IPS-NIHi7 (cell line): Measurements from ENCODE around the gene ELMOD1.
A peak's percentile ranks its signal among the peaks of the same experiment; 100 is the strongest.
"Not testable (repeated sequence)": the region's sequence is repeated elsewhere in the genome, so short reads cannot be mapped to it uniquely, and the experiment has no call there.

Experiments
- DNase-seq: peaks from one replicate; pipeline ENCODE4 v3.0.0; 2012; ENCODE audit warnings: mixed read lengths; ENCODE audit errors: extremely low spot score

The ELMOD1 gene

DNA sequence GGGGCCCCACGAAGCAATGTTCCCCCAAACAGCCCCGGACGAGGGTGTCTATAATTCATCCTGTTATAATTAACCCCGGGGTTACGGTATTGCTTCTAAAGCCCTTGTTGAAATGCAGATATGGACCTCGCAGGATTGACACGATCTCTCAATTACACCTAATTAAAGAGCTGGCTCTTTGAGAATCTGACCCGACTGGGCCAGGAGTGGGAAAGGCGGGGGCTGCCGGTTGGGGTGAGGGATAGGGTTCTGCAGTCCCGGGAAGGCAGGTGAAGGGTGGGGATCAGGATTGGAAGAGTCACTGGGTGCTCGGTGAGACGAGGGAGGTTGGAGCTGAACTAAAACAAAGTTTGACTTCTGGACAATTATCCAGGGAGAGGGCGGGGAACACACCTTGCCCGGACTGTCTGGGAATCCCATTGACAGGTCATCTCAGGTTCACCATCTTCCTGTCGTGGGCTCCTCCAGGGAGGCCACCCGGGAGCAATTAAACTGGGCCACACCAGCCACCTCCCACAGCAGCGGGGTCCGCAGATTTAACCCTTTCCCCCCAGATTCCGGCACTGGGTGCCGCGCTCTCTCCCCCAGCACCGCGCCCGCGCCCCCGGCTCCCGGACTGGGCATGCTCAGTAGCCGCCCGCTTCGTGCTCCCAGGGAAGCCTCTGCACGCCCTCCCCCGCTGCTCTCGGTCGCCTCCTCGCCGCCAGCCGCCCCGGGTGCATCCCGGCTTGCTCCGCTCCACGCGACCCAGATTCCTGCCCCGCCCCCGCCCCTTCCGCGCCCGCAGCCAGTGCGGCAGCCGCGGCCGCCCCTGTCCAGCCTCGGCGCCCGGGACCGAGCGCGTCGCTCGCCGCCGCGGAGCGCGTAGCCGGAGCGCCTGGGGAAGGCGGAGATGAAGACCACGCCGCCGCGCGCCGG is at the start of gene ELMOD1:
ELMOD1 (plus strand) TSS at position 688 of the 918 bp plus-strand sequence. CDS start 27,043 bp downstream, outside the sequence.
- DNase-seq: peak; percentile 79

DNA sequence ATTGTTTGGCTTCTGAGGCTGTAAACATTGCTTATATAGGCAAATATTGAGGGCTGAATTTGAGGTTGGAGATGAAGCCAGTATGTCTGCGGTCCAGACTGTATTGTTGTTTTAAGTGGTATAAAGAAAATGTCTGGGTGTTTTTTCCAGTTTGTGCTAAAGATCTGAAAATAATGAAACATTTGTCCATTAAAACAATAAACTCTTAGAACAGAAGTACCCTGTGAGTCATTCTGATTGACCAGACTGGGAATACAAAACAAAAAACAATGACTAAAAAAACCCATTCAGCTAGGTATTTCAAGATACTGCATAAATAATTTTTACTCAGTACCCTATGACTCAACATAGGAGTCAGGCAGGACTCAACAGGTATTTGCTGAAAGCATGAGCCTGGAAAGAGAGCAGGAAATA is 45.8 kb upstream of the ELMOD1 start:
- DNase-seq: no peak

DNA sequence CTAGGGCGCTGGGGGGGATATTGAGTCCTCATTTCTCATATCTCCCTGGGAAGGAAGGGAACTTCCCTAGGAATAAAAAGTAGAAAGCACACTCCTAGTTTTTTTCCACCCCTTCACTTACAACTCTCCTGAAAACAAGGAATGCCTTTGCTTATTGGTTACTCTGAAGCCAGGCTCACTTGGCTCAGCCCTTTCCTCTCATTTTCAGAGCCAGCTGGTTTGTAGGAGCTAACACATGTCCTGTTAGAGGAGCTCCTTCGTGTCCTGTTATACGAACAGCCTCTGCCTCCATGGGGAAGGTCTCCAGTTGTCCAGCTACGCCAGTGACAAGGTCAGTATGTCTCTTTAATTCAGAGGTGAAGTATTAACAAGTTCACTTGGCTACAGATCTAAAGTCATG is 43.0 kb upstream of the ELMOD1 start:
- no peak for DNase-seq

DNA sequence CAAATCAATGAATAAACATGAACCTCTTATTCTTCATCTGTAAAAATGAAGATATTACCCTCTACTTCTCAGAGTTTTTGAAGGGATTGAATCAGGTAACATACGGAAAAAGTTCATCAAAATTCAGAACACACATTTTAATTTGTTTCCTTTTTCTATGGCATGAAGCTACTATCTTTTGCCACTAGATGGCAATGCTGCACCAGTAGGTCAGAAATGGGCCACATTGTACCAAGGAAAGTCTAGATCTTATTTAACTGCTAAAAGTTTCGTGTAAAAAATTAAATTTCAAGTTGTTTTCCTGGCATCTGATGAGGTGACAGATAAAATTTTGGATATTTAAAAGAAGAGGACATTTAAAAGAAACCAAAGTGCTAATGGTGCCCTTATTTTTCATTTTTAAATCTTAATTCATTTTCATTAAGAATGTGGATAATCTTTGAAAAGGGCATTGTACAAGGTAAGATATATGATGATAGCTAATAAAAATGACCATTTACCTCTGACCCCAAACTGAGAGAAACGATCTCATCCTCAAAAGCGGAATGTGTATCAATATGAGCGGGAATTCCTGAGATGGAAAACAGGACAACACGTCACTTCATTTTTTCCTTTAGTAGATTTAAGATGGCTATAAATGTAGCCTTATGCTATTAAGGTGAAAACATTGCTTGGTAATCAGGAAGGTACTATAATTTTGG is 41.5 kb upstream of the ELMOD1 start:
- DNase-seq: peak; percentile 31

DNA sequence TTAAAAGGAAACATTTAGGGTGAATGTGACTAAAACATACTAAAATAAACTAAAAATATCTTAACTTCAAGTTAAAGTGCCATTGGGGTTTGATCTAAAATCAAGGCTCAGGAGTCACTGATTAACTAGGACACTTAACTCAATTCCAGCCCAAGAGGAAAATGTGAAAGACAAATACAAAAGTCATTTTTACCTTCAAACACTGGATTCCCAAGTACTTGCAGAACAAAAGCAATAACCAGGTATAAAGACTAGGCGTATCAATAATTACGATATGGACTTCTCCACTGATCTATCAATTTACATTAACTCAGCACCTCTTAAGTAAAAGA is 41.0 kb upstream of the ELMOD1 start:
- DNase-seq: no peak

DNA sequence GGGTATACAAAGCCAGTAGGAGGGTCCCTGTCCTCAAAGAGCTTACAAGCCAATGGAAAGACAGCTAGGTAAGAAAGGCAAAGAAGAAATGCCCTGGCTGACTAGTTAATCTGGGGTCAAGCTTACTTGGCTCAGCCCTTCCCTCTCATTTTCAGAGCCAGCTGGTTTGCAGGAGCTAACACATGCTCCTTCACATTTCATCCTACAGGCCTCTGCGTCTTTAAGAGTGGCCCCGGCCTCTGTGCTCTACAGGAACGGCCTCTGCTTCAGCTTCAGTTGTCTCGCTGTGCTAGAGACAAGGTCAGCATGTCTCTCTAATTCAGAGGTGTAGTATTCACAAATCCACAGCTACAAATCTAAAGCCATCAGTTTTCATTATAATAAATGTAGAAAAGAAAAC is 40.6 kb upstream of the ELMOD1 start:
- DNase-seq: no peak

DNA sequence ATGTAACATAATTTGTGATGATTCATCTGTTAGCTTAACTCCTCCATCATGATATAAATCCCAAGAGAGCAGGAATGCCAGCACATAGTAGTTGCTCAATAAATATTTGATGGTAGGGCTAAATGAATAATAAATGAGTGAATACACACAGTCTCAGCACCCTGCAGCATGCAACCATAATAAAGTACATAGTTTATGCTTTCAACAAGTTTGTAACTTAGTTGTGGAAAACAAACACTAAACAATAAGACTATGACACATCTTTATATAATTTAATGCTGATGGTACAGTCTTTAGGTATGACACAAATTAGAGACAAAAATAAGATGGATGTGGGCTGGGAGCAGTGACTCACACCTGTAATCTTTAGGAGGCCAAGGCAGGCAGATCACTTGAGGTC is 29.3 kb upstream of the ELMOD1 start:
- DNase-seq: no peak

DNA sequence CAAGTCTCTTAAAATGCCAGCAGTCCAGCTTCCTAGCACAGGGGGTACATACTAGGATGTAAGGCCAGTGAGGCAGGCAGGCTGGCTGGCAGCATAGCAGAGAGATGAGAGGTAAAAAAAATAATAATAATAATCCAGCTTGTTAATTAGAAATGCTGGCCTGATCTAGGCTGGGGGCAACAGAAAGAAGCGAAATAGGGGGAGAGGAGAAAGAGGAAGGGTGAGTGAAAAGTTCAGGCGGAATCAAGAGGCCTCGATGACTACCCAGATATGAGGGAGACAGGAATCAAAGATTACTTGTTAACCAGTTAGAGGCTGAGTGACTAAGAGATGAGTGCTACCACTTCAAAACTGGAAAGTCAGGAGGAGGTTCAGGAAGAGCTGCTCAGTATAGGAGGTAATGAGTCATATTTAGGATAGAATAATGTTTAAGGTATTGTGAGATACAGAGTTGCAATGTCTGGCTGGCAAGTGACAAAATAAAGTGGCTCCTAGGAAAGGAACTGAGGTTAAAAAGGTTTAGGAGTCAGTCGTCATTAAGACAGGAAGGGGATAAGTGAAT is 28.2 kb upstream of the ELMOD1 start:
- no peak for DNase-seq

DNA sequence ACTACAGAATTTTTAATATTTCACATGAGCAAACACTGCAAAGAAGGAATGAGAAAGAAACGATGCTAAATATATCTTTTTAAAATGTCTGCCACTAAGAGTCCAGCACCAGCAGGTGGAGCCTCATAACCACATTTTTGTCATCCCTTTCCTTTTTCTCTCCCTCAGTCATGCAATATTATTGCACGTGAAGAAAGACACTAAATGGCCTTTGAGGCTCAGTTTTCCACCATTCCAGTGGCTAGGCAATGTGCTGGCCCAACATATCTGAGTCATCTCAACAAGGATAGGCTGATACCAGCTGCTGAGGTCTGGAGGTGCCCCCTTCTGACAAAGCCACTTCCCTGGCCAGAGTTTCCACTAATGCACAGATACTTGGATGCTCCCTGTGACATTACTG is 27.2 kb upstream of the ELMOD1 start:
- peak; percentile 16 for DNase-seq

DNA sequence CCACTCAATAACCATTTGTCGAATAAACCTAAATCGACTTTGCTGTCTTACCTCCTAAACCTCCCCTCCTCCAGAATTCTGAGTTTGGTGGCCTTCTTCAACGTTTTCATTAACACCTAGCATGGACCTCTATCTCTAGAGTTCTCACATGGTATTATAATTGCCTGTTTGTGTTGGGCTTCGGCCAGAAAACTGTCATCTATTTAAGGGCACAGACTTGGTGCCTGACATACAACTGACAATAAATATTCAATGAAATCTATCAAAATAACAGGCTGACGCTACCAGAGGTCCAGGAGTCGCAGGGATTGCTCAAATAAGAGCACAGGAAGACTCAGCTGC is 26.1 kb upstream of the ELMOD1 start:
- DNase-seq: no peak

DNA sequence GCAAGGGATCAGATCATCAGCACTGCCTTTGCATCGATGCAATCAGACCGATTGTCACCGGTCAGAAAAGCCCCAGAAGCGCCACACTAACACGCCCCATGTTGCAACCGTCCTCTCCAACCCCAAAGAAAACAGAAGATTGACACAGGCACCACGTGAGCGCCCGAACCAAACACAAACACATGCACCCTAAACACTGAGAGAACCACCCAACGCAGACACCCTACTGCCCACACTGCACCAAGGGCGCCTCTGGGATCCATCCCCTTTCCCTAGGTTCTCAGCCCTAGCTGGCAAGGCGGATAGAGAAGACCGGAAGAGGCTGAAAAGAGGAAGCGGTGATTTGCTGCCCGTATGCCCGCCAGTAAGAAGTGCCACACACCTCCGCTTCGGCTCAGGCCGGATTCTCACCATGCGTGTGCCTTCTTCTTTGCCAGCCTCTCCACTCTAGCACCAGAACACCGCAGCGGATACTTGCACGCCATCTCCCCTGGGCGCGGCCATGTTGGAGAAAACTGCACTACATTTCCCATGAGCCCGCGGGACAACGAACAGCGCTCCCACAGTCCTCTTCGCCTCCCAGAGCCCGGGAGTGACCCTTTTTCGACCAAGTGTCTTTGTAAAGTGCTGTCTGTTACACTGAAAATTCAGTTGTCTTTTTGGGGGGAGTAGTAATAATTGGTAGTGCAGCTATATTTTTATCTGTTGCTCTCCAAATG is 25.6 kb upstream of the ELMOD1 start, which contains the start of gene ALKBH8:
ALKBH8 (minus strand) TSS at position 517 of the 719 bp plus-strand sequence. CDS start 4,842 bp downstream, outside the sequence.
- DNase-seq: peak; percentile 76

DNA sequence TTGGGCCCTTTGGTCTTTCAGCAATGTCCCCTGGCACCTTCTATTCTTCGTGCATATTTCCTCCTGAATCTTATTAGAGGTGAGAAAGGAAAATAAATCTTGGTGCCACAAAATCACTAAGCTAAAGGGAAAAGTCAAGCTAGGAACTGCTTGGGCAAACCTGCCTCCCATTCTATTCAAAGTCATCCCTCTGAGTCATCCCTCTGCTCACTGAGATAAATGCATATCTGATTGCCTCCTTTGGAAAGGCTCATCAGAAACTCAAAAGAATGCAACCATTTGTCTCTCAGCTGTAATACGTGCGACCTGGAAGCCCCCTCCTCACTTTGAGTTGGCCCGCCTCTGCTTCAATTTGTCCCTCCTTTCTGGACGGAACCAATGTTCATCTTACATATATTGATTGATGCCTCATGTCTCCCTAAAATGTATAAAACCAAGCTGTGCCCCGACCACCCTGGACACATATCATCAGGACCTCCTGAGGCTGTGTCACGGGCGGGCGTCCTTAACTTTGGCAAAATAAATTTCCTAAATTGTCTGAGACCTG is 24.9 kb upstream of the ELMOD1 start:
- DNase-seq: not testable (repeated sequence)

DNA sequence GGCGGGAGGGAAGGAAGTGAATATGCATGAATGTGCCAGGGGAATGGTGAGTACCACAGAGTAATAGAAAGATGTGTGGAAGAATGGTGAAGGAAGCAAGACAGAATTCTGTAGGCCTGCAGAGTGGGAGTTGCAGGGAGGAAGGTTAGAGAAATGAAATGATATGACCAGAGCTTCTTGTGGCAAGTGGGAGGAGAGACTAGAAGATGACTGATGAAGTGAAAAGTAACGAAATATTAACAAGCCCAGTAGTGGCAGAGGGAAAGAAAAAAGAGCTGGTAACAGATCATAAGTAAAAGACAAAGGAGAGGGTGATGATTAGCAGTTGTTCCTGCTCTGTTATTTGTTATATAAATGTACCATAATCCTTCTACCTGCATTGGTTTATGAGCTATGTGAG is 24.4 kb upstream of the ELMOD1 start:
- no peak for DNase-seq

DNA sequence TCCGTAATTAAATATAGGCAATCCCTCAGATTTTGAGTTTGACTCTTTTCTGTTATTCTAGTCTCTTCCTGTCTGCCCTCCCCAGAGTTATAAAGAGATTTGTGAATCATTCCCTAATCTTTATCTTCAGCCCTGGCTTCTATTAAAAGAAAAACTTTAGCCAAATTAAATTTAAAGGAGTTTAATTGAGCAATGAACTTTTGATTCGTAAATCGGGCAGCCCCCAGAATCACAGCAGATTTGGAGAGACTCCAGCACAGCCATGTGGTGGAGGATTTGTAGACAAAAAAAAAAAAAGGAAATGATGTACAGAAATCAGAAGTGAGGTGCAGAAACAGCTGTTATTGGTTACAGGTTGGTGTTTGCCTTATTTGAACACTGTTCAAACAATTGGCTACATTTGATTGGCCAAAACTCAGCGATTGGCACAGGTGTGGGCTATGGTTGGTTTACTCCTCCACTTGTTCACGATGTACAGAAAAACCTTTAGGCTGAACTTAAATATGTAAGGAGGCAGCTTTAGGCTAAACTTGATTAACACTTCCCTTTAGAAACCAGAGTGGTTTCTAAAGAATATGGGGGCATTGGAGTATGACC is 23.1 kb upstream of the ELMOD1 start:
- DNase-seq: no peak

DNA sequence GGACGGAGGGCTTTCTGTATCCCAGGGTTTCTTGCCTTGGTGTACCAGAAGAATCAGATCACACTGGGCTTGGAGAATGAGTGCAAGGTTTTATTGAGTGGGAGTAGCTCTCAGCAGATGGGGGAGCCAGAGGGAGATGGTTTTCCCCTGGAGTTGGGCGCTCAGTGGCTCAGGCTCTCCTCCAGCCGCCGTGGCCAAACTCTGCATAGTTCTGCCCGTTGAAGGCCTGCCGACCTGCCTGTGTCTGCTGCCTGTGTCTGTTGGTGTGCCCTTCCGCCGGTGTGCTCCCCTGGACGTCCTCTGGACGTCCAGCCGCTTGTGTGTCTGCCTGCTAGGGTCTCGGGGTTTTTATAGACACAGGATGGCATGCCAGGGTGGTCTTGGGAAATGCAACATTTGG is 20.9 kb upstream of the ELMOD1 start:
- DNase-seq: no peak

DNA sequence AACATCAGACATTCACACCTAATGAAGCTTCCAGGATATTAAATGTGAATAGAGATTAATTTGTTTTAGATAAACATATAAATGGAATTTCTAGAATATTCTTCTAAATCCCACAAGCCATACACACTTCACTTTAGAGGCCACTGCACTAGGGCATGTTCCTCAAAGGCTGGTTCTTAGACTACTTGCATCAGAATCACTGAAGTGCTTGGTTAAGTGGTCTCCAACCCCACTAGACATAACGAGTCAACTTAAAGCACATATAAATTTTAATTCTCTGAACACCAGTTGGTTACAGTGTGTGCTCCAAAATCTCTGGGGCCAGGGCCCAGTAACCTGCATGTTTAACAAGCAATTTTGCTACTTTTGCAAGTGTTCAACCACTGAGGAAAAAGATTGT is 17.5 kb upstream of the ELMOD1 start:
- DNase-seq: no peak

DNA sequence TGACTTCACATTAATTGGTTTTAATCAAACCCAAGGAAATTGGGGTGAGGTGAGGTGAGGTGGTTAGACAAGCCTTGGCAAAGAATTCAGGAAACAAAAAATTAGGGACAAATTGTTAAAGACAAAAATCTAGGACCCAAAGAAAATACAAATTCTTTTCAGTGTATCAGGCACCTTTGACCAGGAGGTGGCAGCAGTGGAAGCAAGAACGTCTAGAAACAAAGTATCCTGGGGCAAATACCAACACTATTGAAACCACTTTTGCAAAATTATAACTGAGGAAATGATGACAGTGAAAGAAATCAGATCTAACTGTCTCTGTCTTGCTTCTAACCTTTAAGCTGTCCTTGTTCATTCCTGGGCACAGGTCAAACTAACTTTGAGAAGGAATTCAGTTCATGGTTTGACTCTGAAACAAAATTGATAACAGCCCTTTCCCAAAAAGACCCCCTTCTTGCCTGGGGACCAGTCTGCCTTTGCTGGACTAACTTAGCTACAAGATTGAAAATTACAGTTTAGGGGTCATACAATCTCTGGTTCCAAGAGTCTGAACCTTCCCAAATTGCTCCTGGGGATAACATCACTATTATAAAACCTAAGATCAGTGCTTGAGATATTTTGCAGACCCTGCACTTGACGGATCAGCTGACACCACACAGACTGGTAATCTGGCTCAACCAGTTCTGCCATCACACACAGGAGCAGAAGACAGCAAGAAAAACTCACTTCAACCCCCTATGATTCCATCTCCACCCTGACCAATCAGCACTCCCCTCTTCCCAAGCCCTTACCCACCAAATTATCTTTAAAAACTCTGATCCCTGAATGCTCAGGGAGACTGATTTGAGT is 14.2 kb upstream of the ELMOD1 start:
- DNase-seq: peak; percentile 45

DNA sequence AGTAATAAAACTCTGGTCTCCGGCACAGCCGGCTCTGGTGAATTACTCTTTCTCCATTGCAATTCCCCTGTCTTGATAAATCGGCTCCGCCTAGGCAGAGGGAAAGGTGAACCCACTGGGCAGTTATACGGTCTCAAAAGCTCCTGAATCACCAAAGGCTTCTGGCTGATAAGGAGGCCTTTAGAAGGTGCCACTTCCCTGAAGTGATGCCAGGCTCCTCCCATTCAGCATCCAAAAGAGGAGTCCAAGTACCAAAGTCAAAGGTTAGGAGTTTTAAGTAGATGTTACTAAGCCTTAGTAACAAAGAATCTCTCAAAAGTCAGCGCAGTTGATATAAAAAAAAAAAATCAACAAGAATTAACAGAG is 13.6 kb upstream of the ELMOD1 start:
- DNase-seq: no peak

DNA sequence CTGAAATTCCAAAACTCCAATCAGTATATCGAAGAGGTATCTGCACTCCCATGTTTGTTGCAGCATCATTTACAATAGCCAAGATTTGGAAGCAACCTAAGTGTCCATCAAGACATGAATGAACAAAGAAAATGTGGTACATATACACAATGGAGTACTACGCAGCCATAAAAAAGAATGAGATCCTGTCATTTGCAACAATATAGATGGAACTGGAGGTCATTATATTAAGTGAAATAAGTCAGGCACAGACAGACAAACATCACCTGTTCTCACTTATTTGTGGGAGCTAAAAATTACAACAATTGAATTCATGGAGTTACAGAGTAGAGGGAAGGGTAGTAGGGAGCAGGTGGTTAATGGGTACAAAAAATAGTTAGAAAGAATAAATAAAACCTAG is 11.8 kb upstream of the ELMOD1 start:
- not testable (repeated sequence) for DNase-seq

DNA sequence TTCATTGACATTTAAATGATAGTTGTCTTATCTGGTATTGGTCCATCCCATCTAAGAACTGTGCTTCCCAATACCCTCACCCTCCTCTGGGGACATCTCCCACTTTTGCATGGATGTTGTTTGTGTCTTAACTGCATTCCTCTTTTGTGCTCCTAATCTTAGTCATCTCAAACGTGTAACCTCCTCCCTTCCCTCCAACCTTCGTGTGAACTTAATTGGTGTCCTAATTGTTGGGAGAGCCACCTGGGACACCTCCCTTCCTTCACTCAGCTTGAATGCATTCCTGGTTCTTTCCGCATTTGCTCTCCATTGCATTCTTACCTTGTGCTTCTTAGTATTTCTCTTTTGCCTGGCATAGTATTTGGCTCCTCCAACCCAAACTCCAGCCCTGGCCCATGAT is 9.8 kb upstream of the ELMOD1 start:
- no peak for DNase-seq
